OCI-LY7 (cell line): ENCODE results near the gene VWF. TPM values are rescaled to one million over a fixed set of nuclear protein-coding genes. Genes with fewer than 3 reads are reported as not detected.

Source experiments
- BruUV-seq: library from RNA; stranded (reverse); fragments of 400-500 nt; replicated peaks from 2 replicates; lab custom pipeline; 2021; lab: Mats Ljungman, UMichigan
- CTCF ChIA-PET: fragments of 300-600 bp; sonication (Branson Sonifier 250); formaldehyde crosslinking; loops from one replicate; lab custom pipeline; 2022; ENCODE audit warnings: antibody characterized with exemption; ENCODE audit not compliant: unreplicated experiment; lab: Charles Lee
- POLR2A ChIA-PET: fragments of 300-600 bp; sonication (Branson Sonifier 250); formaldehyde crosslinking; loops from one replicate; lab custom pipeline; 2022; ENCODE audit warnings: antibody characterized with exemption; lab: Charles Lee
- DNase-seq: peaks from one replicate; pipeline ENCODE4 v3.0.0-alpha.2; 2015; ENCODE audit warnings: low spot score
- H2AFZ ChIP-seq: fragments of 200-600 bp; sonication (generic), shearing (Covaris generic); 2 replicates; pipeline ENCODE4 v1.6.1; 2014; ENCODE audit warnings: mild to moderate bottlenecking, antibody characterized with exemption, low read length, moderate library complexity
- H3K27ac ChIP-seq: fragments of 200-600 bp; sonication (generic); 2 replicates; pipeline ENCODE4 v1.5.1; 2014; ENCODE audit warnings: mixed run types, low read depth, mild to moderate bottlenecking, moderate library complexity, low read length, inconsistent platforms; ENCODE audit not compliant: poor library complexity, severe bottlenecking
- H3K36me3 ChIP-seq: fragments of 200-600 bp; sonication (generic); 2 replicates; pipeline ENCODE4 v1.6.1; 2014; ENCODE audit warnings: mild to moderate bottlenecking, antibody characterized with exemption, low read length, moderate library complexity, mixed read lengths; ENCODE audit not compliant: insufficient read depth
- H3K4me1 ChIP-seq: fragments of 200-600 bp; sonication (generic); 2 replicates; pipeline ENCODE4 v1.5.1; 2014; ENCODE audit warnings: mild to moderate bottlenecking, low read length; ENCODE audit not compliant: insufficient read depth, poor library complexity, severe bottlenecking
- H3K4me2 ChIP-seq: fragments of 200-600 bp; sonication (generic); 2 replicates; pipeline ENCODE4 v1.6.1; 2014; ENCODE audit warnings: mild to moderate bottlenecking, low read length
- H3K4me3 ChIP-seq: fragments of 200-600 bp; sonication (generic); 2 replicates; pipeline ENCODE4 v1.5.1; 2014; ENCODE audit warnings: mild to moderate bottlenecking, low read depth, low read length; ENCODE audit not compliant: poor library complexity, severe bottlenecking
- H3K79me2 ChIP-seq: fragments of 200-600 bp; sonication (generic); 2 replicates; pipeline ENCODE4 v1.6.1; 2016; ENCODE audit warnings: low read depth, mild to moderate bottlenecking, low read length, moderate library complexity, mixed read lengths; ENCODE audit not compliant: insufficient read depth
- H3K9me2 ChIP-seq: fragments of 200-600 bp; sonication (generic); 2 replicates; pipeline ENCODE4 v1.6.1; 2016; ENCODE audit warnings: mild to moderate bottlenecking, low read length, mixed read lengths; ENCODE audit not compliant: insufficient read depth
- H3K9me3 ChIP-seq: fragments of 200-600 bp; sonication (generic); 2 replicates; pipeline ENCODE4 v1.6.1; 2014; ENCODE audit warnings: mild to moderate bottlenecking, mixed run types, low read length, mixed read lengths
- H4K20me1 ChIP-seq: fragments of 200-600 bp; sonication (generic); 2 replicates; pipeline ENCODE4 v1.6.1; 2014; ENCODE audit warnings: mild to moderate bottlenecking, antibody characterized with exemption, low read length, moderate library complexity, mixed read lengths; ENCODE audit not compliant: insufficient read depth
- EZH2phosphoT487 ChIP-seq: fragments of 200-600 bp; sonication (generic); IDR thresholded peaks from 2 replicates; pipeline ENCODE4 v1.6.1; 2018; ENCODE audit warnings: low read depth, borderline replicate concordance, mild to moderate bottlenecking, mixed run types, antibody characterized with exemption, low read length, moderate library complexity, mixed read lengths
- intact Hi-C: fragments of 100-400 bp; cut with micrococcal nuclease; formaldehyde crosslinking; loops from one replicate; pipeline ENCODE4 v1.10.0; 2022; ENCODE audit not compliant: unreplicated experiment
- total RNA-seq, 2 experiments: library from RNA; depleted of rRNA in 1 of 2; stranded (reverse); fragments of >200 nt in 1 of 2; shearing (Covaris generic) in 1 of 2; gene quantifications; 2 replicates each; pipeline ENCODE4 v1.2.3, GENCODE V29; 2014 to 2022
- TF ChIP-seq, protein P1 (sequence below): fragments of 200-600 bp; sonication (generic); conservative IDR thresholded peaks from 2 replicates; pipeline ENCODE4 v1.5.1; 2014; ENCODE audit warnings: mild to moderate bottlenecking, antibody characterized with exemption, low read length, moderate library complexity, mixed read lengths

Gene VWF
- total RNA-seq, 2 experiments from 2014 or later: 0.32 TPM; not detected in 1

- no peak for DNase-seq
- no peak overlapping the region for H2AFZ ChIP-seq
- no peaks in the 10 kb centered on the region for H3K9me2 ChIP-seq
- POLR2A ChIA-PET: interaction anchor here (0.6 to 1.5 kb wide), 2 partner anchors 10 to 194 kb away, joined by 3 to 4 read pairs; no protein-coding TSS in a partner anchor
- H3K27ac ChIP-seq: no peak overlapping the region
- TF ChIP-seq EZH2phosphoT487: no peak
- TF ChIP-seq, protein P1, sequence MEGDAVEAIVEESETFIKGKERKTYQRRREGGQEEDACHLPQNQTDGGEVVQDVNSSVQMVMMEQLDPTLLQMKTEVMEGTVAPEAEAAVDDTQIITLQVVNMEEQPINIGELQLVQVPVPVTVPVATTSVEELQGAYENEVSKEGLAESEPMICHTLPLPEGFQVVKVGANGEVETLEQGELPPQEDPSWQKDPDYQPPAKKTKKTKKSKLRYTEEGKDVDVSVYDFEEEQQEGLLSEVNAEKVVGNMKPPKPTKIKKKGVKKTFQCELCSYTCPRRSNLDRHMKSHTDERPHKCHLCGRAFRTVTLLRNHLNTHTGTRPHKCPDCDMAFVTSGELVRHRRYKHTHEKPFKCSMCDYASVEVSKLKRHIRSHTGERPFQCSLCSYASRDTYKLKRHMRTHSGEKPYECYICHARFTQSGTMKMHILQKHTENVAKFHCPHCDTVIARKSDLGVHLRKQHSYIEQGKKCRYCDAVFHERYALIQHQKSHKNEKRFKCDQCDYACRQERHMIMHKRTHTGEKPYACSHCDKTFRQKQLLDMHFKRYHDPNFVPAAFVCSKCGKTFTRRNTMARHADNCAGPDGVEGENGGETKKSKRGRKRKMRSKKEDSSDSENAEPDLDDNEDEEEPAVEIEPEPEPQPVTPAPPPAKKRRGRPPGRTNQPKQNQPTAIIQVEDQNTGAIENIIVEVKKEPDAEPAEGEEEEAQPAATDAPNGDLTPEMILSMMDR: no peak
- intact Hi-C loops: no loop called here
- H3K79me2 ChIP-seq: no peaks in the 10 kb centered on the region
- H3K4me1 ChIP-seq: no peaks in the 10 kb centered on the region
- no peaks in the 10 kb centered on the region for H3K9me3 ChIP-seq
- no peaks in the 10 kb centered on the region for H4K20me1 ChIP-seq
- H3K36me3 ChIP-seq: no peaks in the 10 kb centered on the region
- H3K4me2 ChIP-seq: no peak overlapping the region
- CTCF ChIA-PET: no interaction called here
- no TSS peak for BruUV-seq
- no peak overlapping the region for H3K4me3 ChIP-seq
These were observed 54.9 kb downstream of the VWF start for GRCh38 chr12:6069437-6070093.

DNA sequence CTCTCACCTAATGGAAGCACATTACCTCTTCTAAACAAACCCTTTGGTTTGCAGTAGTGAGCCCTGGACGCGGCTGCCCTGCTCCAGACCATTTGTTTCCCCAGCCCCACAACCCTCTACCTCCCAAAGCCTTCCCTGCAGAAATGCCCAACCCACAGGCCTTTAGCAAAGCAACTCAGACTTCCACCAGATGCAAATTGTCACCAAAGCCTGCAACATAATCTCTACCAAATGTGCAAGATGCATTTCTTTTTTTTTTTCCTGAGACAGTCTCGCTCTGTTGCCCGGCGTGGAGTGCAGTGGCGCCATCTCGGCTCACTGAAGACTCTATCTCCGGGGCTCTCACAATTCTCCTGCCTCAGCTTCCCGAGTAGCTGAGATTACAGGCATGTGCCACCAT, 56.2 kb downstream of the VWF start:
- H3K9me2 ChIP-seq: no peaks in the 10 kb centered on the region
- no peaks in the 10 kb centered on the region for H3K79me2 ChIP-seq
- no peak overlapping the region for H3K4me3 ChIP-seq
- ChIA-PET POLR2A (interaction anchor here (0.7 kb wide), 2 partner anchors 134 to 173 kb away, joined by 3 to 5 read pairs; no protein-coding TSS in a partner anchor), CTCF (no interaction called here)
- no peaks in the 10 kb centered on the region for H3K9me3 ChIP-seq
- no TSS peak for BruUV-seq
- H4K20me1 ChIP-seq: no peaks in the 10 kb centered on the region
- no peaks in the 10 kb centered on the region for H3K4me1 ChIP-seq
- H3K36me3 ChIP-seq: no peaks in the 10 kb centered on the region
- no peak overlapping the region for H3K4me2 ChIP-seq
- H2AFZ ChIP-seq: no peak overlapping the region
- no peak for TF ChIP-seq EZH2phosphoT487
- TF ChIP-seq, protein P1: no peak
- no peak overlapping the region for H3K27ac ChIP-seq
- intact Hi-C loops: no loop called here
- DNase-seq: no peak
